Smooth muscle cell of the umbilical artery (primary cell): ENCODE data around the gene NOLC1. TPM values are rescaled to one million over a fixed set of nuclear protein-coding genes. Genes with fewer than 3 reads are reported as not detected.

Experiments
- total RNA-seq: library from RNA; depleted of rRNA; stranded (reverse); fragments of >200 nt; gene quantifications from 2 replicates; pipeline ENCODE4 v1.2.3, GENCODE V29; 2014

The NOLC1 gene
- total RNA-seq, result 19.6 and 60.2 TPM in 2 replicates

GRCh38 chr10:102151774-102152544 lies at the start of gene NOLC1:
Gene NOLC1 (plus strand): TSS chr10:102152389. CDS start chr10:102152411, 22 bp downstream.

GRCh38 chr10:102120142-102120990 lies 31.8 kb upstream of the NOLC1 start, which contains the start of gene LDB1:
Gene LDB1 (minus strand): TSS chr10:102120368. CDS start chr10:102120110, 258 bp downstream.

GRCh38 chr10:102132563-102133372 lies 19.4 kb upstream of the NOLC1 start, which contains the start of gene PPRC1:
Gene PPRC1 (plus strand): TSS chr10:102133040. CDS start chr10:102133069, 29 bp downstream.

Other genes with a start within 250 kb of the NOLC1 start
- 11.7 and 12.2 TPM in 2 replicates for gene ARMH3, start 96.2 kb upstream of the NOLC1 start, total RNA-seq
- gene HPS6, start 87.0 kb upstream of the NOLC1 start, total RNA-seq, result 30.6 and 38.2 TPM in 2 replicates
- 39.2 and 46.9 TPM in 2 replicates for gene LDB1, start 32.0 kb upstream of the NOLC1 start, total RNA-seq
- gene PPRC1, start 19.3 kb upstream of the NOLC1 start, total RNA-seq, result 13.7 and 28.0 TPM in 2 replicates
- 0.42 and 2.4 TPM in 2 replicates for gene ELOVL3, start 73.9 kb downstream of the NOLC1 start, total RNA-seq
- not detected in 2 replicates for gene PITX3, start 89.1 kb downstream of the NOLC1 start, total RNA-seq
- gene GBF1, start 93.1 kb downstream of the NOLC1 start, total RNA-seq, result 35.6 and 71.9 TPM in 2 replicates
- gene NFKB2, start 243.3 kb downstream of the NOLC1 start, total RNA-seq, result 30.6 and 51.0 TPM in 2 replicates